BJ (cell line): ENCODE results near the gene ACTR5. TPM values are rescaled to one million over a fixed set of nuclear protein-coding genes. Genes with fewer than 3 reads are reported as not detected.
A peak's percentile ranks its signal among the peaks of the same experiment; 100 is the strongest.

Experiments used
- CTCF ChIA-PET: fragments of 350-600 bp; formaldehyde crosslinking; extraction: SDS; loops from one replicate; lab custom pipeline; 2021; ENCODE audit warnings: antibody characterized with exemption, inconsistent platforms; lab: Yijun Ruan, JAX
- POLR2A ChIA-PET: fragments of 300-600 bp; sonication (Branson Sonifier 250); formaldehyde crosslinking; extraction: SDS; loops from one replicate; lab custom pipeline; 2021; ENCODE audit warnings: antibody characterized with exemption; lab: Charles Lee
- DNase-seq: peaks from one replicate; pipeline ENCODE4 v3.0.0-alpha.2; 2011; ENCODE audit warnings: low read depth
- H3K27me3 ChIP-seq: 2 replicates; pipeline ENCODE4 v1.6.0; 2011; ENCODE audit warnings: low read length; ENCODE audit not compliant: control insufficient read depth, insufficient read depth
- H3K36me3 ChIP-seq: 2 replicates; pipeline ENCODE4 v1.5.1; 2011; ENCODE audit warnings: low read length; ENCODE audit not compliant: control insufficient read depth, insufficient read depth
- H3K4me3 ChIP-seq: 2 replicates; pipeline ENCODE4 v1.5.1; 2011; ENCODE audit warnings: low read depth, mild to moderate bottlenecking, control low read depth, low read length
- polyA minus RNA-seq: library from RNA; depleted of rRNA, polyadenylated mRNA; stranded (reverse); fragments of >200 nt; gene quantifications from 2 replicates; pipeline ENCODE4 v1.2.3, GENCODE V29; 2011; rRNA and poly(A)+ RNA removed
- polyA plus RNA-seq: library from polyadenylated mRNA; depleted of rRNA; stranded (reverse); fragments of >200 nt; gene quantifications from 2 replicates; pipeline ENCODE4 v1.2.3, GENCODE V29; 2011; rRNA removed
- TF ChIP-seq, protein P1 (sequence below): IDR thresholded peaks from 2 replicates; pipeline ENCODE4 v1.5.1; 2011; ENCODE audit warnings: low read depth, mild to moderate bottlenecking, control low read depth, inconsistent platforms, low read length, moderate library complexity; ENCODE audit not compliant: insufficient read depth

ACTR5 gene
- 4.0 and 5.4 TPM in 2 replicates for polyA plus RNA-seq
- 2.1 and 3.2 TPM in 2 replicates for polyA minus RNA-seq

DNA sequence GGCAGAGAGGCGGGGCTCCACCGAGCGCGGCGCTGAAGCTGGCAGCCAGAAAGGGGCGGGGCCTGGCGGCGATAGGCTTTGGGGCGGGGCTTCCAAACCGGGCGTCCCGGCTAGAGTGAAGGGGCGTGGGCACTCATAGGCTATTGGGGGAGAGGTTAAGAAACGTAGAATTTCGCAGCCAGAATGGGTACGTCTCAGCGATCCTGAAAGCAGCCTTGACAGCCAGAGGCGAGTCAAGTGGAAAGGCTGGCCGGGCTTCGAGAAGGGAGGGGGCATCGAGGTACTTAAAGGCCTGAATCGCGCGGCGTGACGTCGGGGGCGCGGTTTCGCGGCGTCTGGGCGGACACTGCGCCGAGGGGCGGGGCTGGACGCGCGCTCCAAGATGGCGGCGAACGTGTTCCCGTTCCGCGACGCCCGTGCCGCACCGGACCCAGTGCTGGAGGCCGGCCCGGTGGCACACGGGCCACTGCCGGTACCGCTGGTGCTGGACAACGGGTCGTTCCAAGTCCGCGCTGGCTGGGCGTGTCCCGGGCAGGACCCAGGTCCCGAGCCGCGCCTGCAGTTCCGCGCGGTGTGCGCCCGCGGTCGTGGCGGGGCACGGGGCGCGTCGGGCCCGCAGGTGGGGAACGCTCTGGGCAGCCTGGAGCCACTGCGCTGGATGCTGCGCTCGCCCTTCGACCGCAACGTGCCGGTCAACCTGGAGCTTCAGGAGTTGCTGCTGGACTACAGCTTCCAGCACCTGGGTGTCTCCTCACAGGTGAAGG lies at the start of gene ACTR5:
TSS of gene ACTR5 (plus strand) at position 364 of the 764 bp plus-strand sequence. CDS start at position 383, 19 bp downstream.
- ChIA-PET CTCF (interaction anchor here (0.7 to 6.7 kb wide), 6 partner anchors 16 to 300 kb away, joined by 3 to 88 read pairs (median 3); no protein-coding TSS in a partner anchor), POLR2A (no interaction called here)
- Histone ChIP-seq H3K36me3 (0 out of 2 replicates have a peak, but pooled peaks cover 2% of the 10 kb centered on the region), H3K27me3 (peaks cover 2% of the 10 kb centered on the region), H3K4me3 (peak within 1 kb of the TSS; percentile 63)
- TF ChIP-seq, protein P1, sequence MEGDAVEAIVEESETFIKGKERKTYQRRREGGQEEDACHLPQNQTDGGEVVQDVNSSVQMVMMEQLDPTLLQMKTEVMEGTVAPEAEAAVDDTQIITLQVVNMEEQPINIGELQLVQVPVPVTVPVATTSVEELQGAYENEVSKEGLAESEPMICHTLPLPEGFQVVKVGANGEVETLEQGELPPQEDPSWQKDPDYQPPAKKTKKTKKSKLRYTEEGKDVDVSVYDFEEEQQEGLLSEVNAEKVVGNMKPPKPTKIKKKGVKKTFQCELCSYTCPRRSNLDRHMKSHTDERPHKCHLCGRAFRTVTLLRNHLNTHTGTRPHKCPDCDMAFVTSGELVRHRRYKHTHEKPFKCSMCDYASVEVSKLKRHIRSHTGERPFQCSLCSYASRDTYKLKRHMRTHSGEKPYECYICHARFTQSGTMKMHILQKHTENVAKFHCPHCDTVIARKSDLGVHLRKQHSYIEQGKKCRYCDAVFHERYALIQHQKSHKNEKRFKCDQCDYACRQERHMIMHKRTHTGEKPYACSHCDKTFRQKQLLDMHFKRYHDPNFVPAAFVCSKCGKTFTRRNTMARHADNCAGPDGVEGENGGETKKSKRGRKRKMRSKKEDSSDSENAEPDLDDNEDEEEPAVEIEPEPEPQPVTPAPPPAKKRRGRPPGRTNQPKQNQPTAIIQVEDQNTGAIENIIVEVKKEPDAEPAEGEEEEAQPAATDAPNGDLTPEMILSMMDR: no peak
- peak; percentile 46 for DNase-seq

DNA sequence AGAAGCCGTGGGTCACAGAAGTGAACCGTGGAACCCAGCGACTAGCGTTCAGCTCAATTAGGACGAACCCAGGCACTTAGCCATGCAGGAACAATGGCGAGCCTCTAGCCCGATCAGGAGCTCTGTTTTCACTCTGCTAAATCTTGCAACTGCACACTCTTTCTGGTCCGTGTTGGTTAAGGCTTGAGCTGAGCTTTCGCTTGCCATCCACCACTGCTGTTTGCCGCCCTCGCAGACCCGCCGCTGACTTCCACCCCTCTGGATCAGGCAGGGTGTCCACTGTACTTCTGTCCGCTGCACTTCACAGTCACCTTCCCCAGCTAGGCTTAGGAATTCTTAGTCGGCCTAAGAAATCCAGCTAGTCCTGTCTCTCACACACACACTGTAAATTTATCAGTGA lies 49.7 kb upstream of the ACTR5 start:
- CTCF ChIA-PET: no interaction called here
- DNase-seq: no peak
- Histone ChIP-seq H3K27me3 (peaks cover 2% of the 10 kb centered on the region; the same call in 1 of the 2 replicates), H3K36me3 (no peaks in the 10 kb centered on the region), H3K4me3 (no peak overlapping the region)
- POLR2A ChIA-PET: no interaction called here
- TF ChIP-seq, protein P1: no peak

DNA sequence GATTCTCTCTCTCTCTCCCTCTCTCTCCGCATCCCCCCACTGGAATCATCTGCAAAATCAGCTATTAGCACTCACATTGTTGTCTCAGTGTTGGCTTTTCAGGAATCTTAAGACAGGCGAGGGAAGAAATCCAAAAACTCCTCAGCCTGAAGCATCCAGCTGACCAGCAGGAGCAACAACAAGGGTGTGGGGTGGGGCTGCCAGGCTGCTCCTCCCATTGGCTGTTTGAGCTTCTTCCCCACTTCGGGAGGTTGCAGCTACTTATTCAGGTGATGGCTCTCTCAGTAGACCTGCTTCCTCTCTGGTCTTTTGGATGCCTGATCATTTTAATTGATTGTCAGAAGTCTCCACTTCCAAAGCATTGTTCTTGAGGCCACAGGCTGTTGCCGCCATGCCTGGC lies 48.1 kb upstream of the ACTR5 start:
- CTCF ChIA-PET: interaction anchor here (0.8 kb wide), 1 partner anchor 66 kb away, joined by 3 read pairs; no protein-coding TSS in a partner anchor
- no peak for DNase-seq
- TF ChIP-seq, protein P1: no peak
- Histone ChIP-seq H3K27me3 (peaks cover 5% of the 10 kb centered on the region), H3K4me3 (no peak overlapping the region), H3K36me3 (no peaks in the 10 kb centered on the region)
- POLR2A ChIA-PET: no interaction called here

DNA sequence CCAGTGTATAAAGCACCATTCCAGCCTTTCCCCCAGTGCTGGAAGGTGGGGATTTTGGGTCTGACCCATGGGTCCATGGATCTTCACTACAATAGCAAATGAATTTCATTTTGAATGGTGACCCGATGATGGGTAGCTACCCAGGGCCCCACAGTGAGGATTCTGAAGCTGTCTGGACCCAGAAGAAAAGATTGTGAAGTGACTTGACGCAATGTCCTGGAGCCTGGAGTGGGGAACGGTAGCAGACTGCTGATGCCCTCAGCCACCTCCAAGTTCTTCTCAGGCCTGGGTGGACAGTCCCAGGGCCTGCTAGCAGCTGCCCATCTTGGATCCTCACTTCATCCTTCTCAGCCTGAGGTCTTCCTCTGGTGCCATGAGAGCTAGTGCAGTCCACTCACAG lies 47.3 kb upstream of the ACTR5 start:
- H3K4me3 ChIP-seq: no peak overlapping the region
- H3K27me3 ChIP-seq: peaks cover 5% of the 10 kb centered on the region
- CTCF ChIA-PET: interaction anchor here (0.6 to 0.8 kb wide), 2 partner anchors 32 to 66 kb away, joined by 3 read pairs; no protein-coding TSS in a partner anchor
- TF ChIP-seq, protein P1: no peak
- DNase-seq: no peak
- H3K36me3 ChIP-seq: no peaks in the 10 kb centered on the region
- POLR2A ChIA-PET: no interaction called here

DNA sequence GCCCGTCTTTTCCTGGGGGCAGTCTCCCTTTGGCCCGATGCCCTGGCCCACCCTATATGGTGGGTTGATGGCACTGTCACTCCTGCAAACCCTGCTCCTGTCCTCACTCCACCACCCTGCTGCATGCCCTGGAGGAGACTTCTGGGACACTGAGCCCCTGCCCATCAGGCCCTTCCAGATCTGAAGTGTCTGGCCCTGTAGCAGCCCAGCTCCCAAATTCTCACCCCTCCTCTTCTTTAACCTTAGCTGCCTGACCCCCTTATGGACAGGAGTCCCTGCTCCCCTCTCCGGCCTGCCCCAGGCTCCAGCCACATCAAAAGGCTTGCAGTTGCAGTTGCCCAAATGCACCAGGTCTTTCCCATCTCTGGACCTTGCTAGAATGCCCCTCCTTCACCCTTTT lies 44.7 kb upstream of the ACTR5 start:
- ChIA-PET CTCF (no interaction called here), POLR2A (no interaction called here)

More for the DNA sequence above, 44.7 kb upstream of the ACTR5 start:
- no peak for DNase-seq
- TF ChIP-seq, protein P1: no peak
- Histone ChIP-seq H3K27me3 (peaks cover 5% of the 10 kb centered on the region), H3K4me3 (no peak overlapping the region), H3K36me3 (no peaks in the 10 kb centered on the region)
